HG02884 (cell line): ENCODE data around the gene TIPIN.
"Not testable (repeated sequence)": the region's sequence is repeated elsewhere in the genome, so short reads cannot be mapped to it uniquely, and the experiment has no call there.

Source experiments
- ATAC-seq: cut with Tn5 transposase; IDR thresholded peaks from one replicate; pipeline ENCODE4 v1.9.1; 2021; ENCODE audit warnings: mild to moderate bottlenecking, moderate library complexity; ENCODE audit not compliant: unreplicated experiment

The TIPIN gene

GRCh38 chr15:66304425-66304824, 52.1 kb downstream of the TIPIN start:
- not testable (repeated sequence) for ATAC-seq

- no peak for ATAC-seq
These were observed 53.8 kb downstream of the TIPIN start for GRCh38 chr15:66302489-66303278.

GRCh38 chr15:66298803-66299251, 57.7 kb downstream of the TIPIN start:
- ATAC-seq = no peak

GRCh38 chr15:66296186-66296585, 60.3 kb downstream of the TIPIN start:
- no peak for ATAC-seq

- ATAC-seq = no peak
These were observed 61.6 kb downstream of the TIPIN start for GRCh38 chr15:66294932-66295235.

- peak; percentile 5 for ATAC-seq
These were observed 62.1 kb downstream of the TIPIN start for GRCh38 chr15:66294157-66294931.

- peak; percentile 68 for ATAC-seq
These were observed 62.9 kb downstream of the TIPIN start, which contains the start of gene DIS3L for GRCh38 chr15:66293419-66294156. DIS3L (plus strand) TSS chr15:66293568; CDS start chr15:66293597, 29 bp downstream.

- ATAC-seq = no peak
These were observed 63.7 kb downstream of the TIPIN start for GRCh38 chr15:66292571-66293418.

GRCh38 chr15:66291816-66292570, 64.5 kb downstream of the TIPIN start:
- no peak for ATAC-seq

- no peak for ATAC-seq
These were observed 66.0 kb downstream of the TIPIN start for GRCh38 chr15:66290518-66290917.

GRCh38 chr15:66290007-66290406, 66.5 kb downstream of the TIPIN start:
- no peak for ATAC-seq

GRCh38 chr15:66288551-66289185, 67.8 kb downstream of the TIPIN start:
- ATAC-seq = no peak

GRCh38 chr15:66288093-66288492, 68.4 kb downstream of the TIPIN start:
- ATAC-seq = no peak

- ATAC-seq = no peak
These were observed 68.9 kb downstream of the TIPIN start for GRCh38 chr15:66287461-66288057.
